WTC11 (cell line): ENCODE results near the gene SVIL. TPM values are rescaled to one million over a fixed set of nuclear protein-coding genes. Genes with fewer than 3 reads are reported as not detected.

ENCODE experiments used
- ATAC-seq: fragments of 200-7000 bp; cut with Tn5 transposase; 2 replicates; pipeline ENCODE4 v1.10.0; 2021; ENCODE audit warnings: mild to moderate bottlenecking, moderate library complexity
- CTCF ChIA-PET: fragments of 300-600 bp; sonication (Branson Sonifier 250); formaldehyde crosslinking; loops from one replicate; lab custom pipeline; 2021; ENCODE audit warnings: antibody characterized with exemption; lab: Charles Lee
- POLR2A ChIA-PET: fragments of 350-600 bp; sonication (Branson Sonifier 250); formaldehyde crosslinking; loops from one replicate; lab custom pipeline; 2021; ENCODE audit warnings: antibody characterized with exemption; lab: Charles Lee
- DNase-seq: peaks from one replicate; pipeline ENCODE4 v3.0.0; 2021; ENCODE audit warnings: low spot score
- H3K27ac Mint-ChIP-seq: 2 replicates; pipeline ENCODE4 v1.8.0; 2021; ENCODE audit warnings: mixed read lengths
- H3K27me3 Mint-ChIP-seq: 2 replicates; pipeline ENCODE4 v1.8.0; 2021; ENCODE audit warnings: low read depth, mild to moderate bottlenecking, moderate library complexity, mixed read lengths
- H3K36me3 Mint-ChIP-seq: 2 replicates; pipeline ENCODE4 v1.8.0; 2021; ENCODE audit warnings: mixed read lengths
- H3K4me1 Mint-ChIP-seq: 2 replicates; pipeline ENCODE4 v1.8.0; 2022; ENCODE audit warnings: mixed read lengths
- H3K4me3 Mint-ChIP-seq: 2 replicates; pipeline ENCODE4 v1.8.0; 2021; ENCODE audit warnings: mild to moderate bottlenecking, moderate library complexity, mixed read lengths
- H3K9me3 Mint-ChIP-seq: 2 replicates; pipeline ENCODE4 v1.8.0; 2021; ENCODE audit warnings: mixed read lengths
- ATF1 ChIP-seq: sonication (generic); formaldehyde crosslinking; IDR thresholded peaks from 2 replicates; pipeline ENCODE4 v1.8.1; 2023; ENCODE audit warnings: mild to moderate bottlenecking, moderate library complexity, missing genetic modification reagents
- CTCF ChIP-seq: fragments of 200-600 bp; IDR thresholded peaks from 2 replicates; pipeline ENCODE4 v1.8.0; 2022; ENCODE audit warnings: antibody characterized with exemption
- E2F4 ChIP-seq: sonication (generic); formaldehyde crosslinking; IDR thresholded peaks from 2 replicates; pipeline ENCODE4 v1.8.1; 2022; ENCODE audit warnings: low read depth, mild to moderate bottlenecking, moderate library complexity, missing genetic modification reagents, borderline replicate concordance
- ESRRA ChIP-seq: sonication (generic); formaldehyde crosslinking; IDR thresholded peaks from 2 replicates; pipeline ENCODE4 v1.8.1; 2022; ENCODE audit warnings: mild to moderate bottlenecking, missing genetic modification reagents, borderline replicate concordance
- GABPB1 ChIP-seq: sonication (generic); formaldehyde crosslinking; IDR thresholded peaks from 2 replicates; pipeline ENCODE4 v1.8.1; 2023; ENCODE audit warnings: mild to moderate bottlenecking, missing genetic modification reagents
- JUN ChIP-seq: sonication (generic); formaldehyde crosslinking; IDR thresholded peaks from 2 replicates; pipeline ENCODE4 v1.8.0; 2023; ENCODE audit warnings: mild to moderate bottlenecking, missing genetic modification reagents
- KAT7 ChIP-seq: sonication (generic); formaldehyde crosslinking; IDR thresholded peaks from 2 replicates; pipeline ENCODE4 v1.8.1; 2023; ENCODE audit warnings: missing genetic modification reagents, mild to moderate bottlenecking, borderline replicate concordance
- MXD4 ChIP-seq: fragments of 250-450 bp; sonication (Bioruptor Pico); IDR thresholded peaks from 2 replicates; pipeline ENCODE4 v1.8.0; 2021; ENCODE audit warnings: mild to moderate bottlenecking, moderate library complexity, borderline replicate concordance
- OVOL2 ChIP-seq: fragments of 250-450 bp; sonication (Bioruptor Pico); IDR thresholded peaks from 2 replicates; pipeline ENCODE4 v1.9.0; 2021; ENCODE audit warnings: mild to moderate bottlenecking, borderline replicate concordance
- PREB ChIP-seq: sonication (generic); formaldehyde crosslinking; IDR thresholded peaks from 2 replicates; pipeline ENCODE4 v1.8.1; 2022; ENCODE audit warnings: mild to moderate bottlenecking, missing genetic modification reagents, moderate library complexity, borderline replicate concordance
- PRRX2 ChIP-seq: fragments of 250-450 bp; sonication (Bioruptor Pico); IDR thresholded peaks from 2 replicates; pipeline ENCODE4 v1.8.0; 2021; ENCODE audit warnings: mild to moderate bottlenecking
- TCF7 ChIP-seq: sonication (generic); formaldehyde crosslinking; IDR thresholded peaks from 2 replicates; pipeline ENCODE4 v1.8.0; 2022; ENCODE audit warnings: mild to moderate bottlenecking, low read depth, missing genetic modification reagents, moderate library complexity
- TP53 ChIP-seq: sonication (generic); formaldehyde crosslinking; IDR thresholded peaks from 2 replicates; pipeline ENCODE4 v1.8.1; 2023; ENCODE audit warnings: mild to moderate bottlenecking, missing genetic modification reagents
- ZBTB21 ChIP-seq: sonication (generic); formaldehyde crosslinking; IDR thresholded peaks from 2 replicates; pipeline ENCODE4 v1.8.1; 2023; ENCODE audit warnings: mild to moderate bottlenecking, missing genetic modification reagents, borderline replicate concordance
- ZNF425 ChIP-seq: fragments of 250-450 bp; sonication (Bioruptor Pico); conservative IDR thresholded peaks from 2 replicates; pipeline ENCODE4 v1.9.0; 2021; ENCODE audit warnings: mild to moderate bottlenecking
- total RNA-seq: library from RNA; stranded (reverse); gene quantifications from 3 replicates; pipeline ENCODE4 v1.2.3, GENCODE V29; 2021
- TF ChIP-seq, protein P1 (sequence below): sonication (generic); formaldehyde crosslinking; IDR thresholded peaks from 2 replicates; pipeline ENCODE4 v1.8.0; 2022; ENCODE audit warnings: missing genetic modification reagents
- TF ChIP-seq, protein P2 (sequence below): sonication (generic); formaldehyde crosslinking; IDR thresholded peaks from 2 replicates; pipeline ENCODE4 v1.8.1; 2022; ENCODE audit warnings: mild to moderate bottlenecking, moderate library complexity, missing genetic modification reagents

The SVIL gene
- total RNA-seq, 1 experiment from 2014 or later, result 27.1 TPM

- TF ChIP-seq ZBTB21 (CRISPR knock-in tag), result no peak
- no peak for TF ChIP-seq ATF1 (CRISPR knock-in tag)
- no peak for TF ChIP-seq PREB (CRISPR knock-in tag)
- TF ChIP-seq OVOL2, result no peak
- TF ChIP-seq, protein P1, sequence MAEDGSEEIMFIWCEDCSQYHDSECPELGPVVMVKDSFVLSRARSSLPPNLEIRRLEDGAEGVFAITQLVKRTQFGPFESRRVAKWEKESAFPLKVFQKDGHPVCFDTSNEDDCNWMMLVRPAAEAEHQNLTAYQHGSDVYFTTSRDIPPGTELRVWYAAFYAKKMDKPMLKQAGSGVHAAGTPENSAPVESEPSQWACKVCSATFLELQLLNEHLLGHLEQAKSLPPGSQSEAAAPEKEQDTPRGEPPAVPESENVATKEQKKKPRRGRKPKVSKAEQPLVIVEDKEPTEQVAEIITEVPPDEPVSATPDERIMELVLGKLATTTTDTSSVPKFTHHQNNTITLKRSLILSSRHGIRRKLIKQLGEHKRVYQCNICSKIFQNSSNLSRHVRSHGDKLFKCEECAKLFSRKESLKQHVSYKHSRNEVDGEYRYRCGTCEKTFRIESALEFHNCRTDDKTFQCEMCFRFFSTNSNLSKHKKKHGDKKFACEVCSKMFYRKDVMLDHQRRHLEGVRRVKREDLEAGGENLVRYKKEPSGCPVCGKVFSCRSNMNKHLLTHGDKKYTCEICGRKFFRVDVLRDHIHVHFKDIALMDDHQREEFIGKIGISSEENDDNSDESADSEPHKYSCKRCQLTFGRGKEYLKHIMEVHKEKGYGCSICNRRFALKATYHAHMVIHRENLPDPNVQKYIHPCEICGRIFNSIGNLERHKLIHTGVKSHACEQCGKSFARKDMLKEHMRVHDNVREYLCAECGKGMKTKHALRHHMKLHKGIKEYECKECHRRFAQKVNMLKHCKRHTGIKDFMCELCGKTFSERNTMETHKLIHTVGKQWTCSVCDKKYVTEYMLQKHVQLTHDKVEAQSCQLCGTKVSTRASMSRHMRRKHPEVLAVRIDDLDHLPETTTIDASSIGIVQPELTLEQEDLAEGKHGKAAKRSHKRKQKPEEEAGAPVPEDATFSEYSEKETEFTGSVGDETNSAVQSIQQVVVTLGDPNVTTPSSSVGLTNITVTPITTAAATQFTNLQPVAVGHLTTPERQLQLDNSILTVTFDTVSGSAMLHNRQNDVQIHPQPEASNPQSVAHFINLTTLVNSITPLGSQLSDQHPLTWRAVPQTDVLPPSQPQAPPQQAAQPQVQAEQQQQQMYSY (CRISPR knock-in tag), result no peak
- no peak for TF ChIP-seq ZNF425
- no peak for TF ChIP-seq KAT7 (CRISPR knock-in tag)
- TF ChIP-seq GABPB1, result no peak
- TF ChIP-seq CTCF, result no peak
- no peak for TF ChIP-seq ESRRA (CRISPR knock-in tag)
- TF ChIP-seq E2F4 (CRISPR knock-in tag), result no peak
- TF ChIP-seq JUN (CRISPR knock-in tag), result no peak
- TF ChIP-seq TP53, result no peak
- TF ChIP-seq PRRX2 (CRISPR knock-in tag), result no peak
- TF ChIP-seq TCF7, result no peak
- TF ChIP-seq, protein P2, sequence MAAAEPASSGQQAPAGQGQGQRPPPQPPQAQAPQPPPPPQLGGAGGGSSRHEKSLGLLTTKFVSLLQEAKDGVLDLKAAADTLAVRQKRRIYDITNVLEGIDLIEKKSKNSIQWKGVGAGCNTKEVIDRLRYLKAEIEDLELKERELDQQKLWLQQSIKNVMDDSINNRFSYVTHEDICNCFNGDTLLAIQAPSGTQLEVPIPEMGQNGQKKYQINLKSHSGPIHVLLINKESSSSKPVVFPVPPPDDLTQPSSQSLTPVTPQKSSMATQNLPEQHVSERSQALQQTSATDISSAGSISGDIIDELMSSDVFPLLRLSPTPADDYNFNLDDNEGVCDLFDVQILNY, result no peak
- no peak for TF ChIP-seq MXD4 (CRISPR knock-in tag)
- TF ChIP-seq, all 79 proteins: peak for 0
- Mint-ChIP-seq H3K36me3 (peaks cover 2% of the 10 kb centered on the region; the same call in 1 of the 2 replicates), H3K27ac (no peak overlapping the region), H3K4me3 (no peak overlapping the region), H3K4me1 (peaks cover 13% of the 10 kb centered on the region), H3K9me3 (0 out of 2 replicates have a peak, but pooled peaks cover 4% of the 10 kb centered on the region), H3K27me3 (no peaks in the 10 kb centered on the region)
- ATAC-seq, result no peak
- DNase-seq, result no peak
- ChIA-PET CTCF (interaction anchor here (0.9 to 1.1 kb wide), 2 partner anchors 13 to 44 kb away, joined by 3 read pairs; no protein-coding TSS in a partner anchor), POLR2A (no interaction called here)
Measured at GRCh38 chr10:29451946-29452345, 182.8 kb downstream of the SVIL start.
